H1 (cell line): ENCODE measurements around the gene BCAM. TPM values are rescaled to one million over a fixed set of nuclear protein-coding genes. Genes with fewer than 3 reads are reported as not detected.

ENCODE experiments used
- CTCF ChIA-PET: fragments of 300-600 bp; sonication (Branson Sonifier 250); formaldehyde crosslinking; loops from one replicate; lab custom pipeline; 2021; ENCODE audit not compliant: partially characterized antibody; lab: Charles Lee
- POLR2A ChIA-PET: fragments of 300-600 bp; sonication (Branson Sonifier 250); formaldehyde crosslinking; loops from one replicate; lab custom pipeline; 2021; ENCODE audit warnings: inconsistent platforms; ENCODE audit not compliant: partially characterized antibody; lab: Charles Lee
- DNase-seq, 2 experiments: peaks; one replicate each; pipeline versions ENCODE4 v3.0.0 to v3.0.0-alpha.2; 2010 to 2022; ENCODE audit warnings: low spot score in 2 of 2, low read depth in 1 of 2, mixed read lengths in 1 of 2
- FAIRE-seq: peaks from 2 replicates; lab custom pipeline; 2011; peaks lifted over from hg19 to GRCh38; lab: Jason Lieb, UNC
- H2AFZ ChIP-seq: 2 replicates; pipeline ENCODE4 v1.8.1; 2012; ENCODE audit warnings: low read length, inconsistent platforms
- H2AK5ac ChIP-seq: 2 replicates; pipeline ENCODE4 v1.6.1; 2013; ENCODE audit warnings: low read depth, low read length
- H2BK120ac ChIP-seq: replicated peaks from 2 replicates; pipeline ENCODE3; 2013; ENCODE audit warnings: low read depth, low read length, inconsistent platforms
- H2BK12ac ChIP-seq: 2 replicates; pipeline ENCODE4 v1.6.1; 2013; ENCODE audit warnings: low read depth, low read length
- H2BK15ac ChIP-seq: 2 replicates; pipeline ENCODE4 v1.6.1; 2013; ENCODE audit warnings: low read length
- H2BK20ac ChIP-seq: 2 replicates; pipeline ENCODE4 v1.6.1; 2013; ENCODE audit warnings: low read length
- H2BK5ac ChIP-seq: 2 replicates; pipeline ENCODE4 v1.6.1; 2013; ENCODE audit warnings: low read depth, low read length
- H3K14ac ChIP-seq: 2 replicates; pipeline ENCODE4 v1.6.1; 2013; ENCODE audit warnings: inconsistent platforms; ENCODE audit not compliant: insufficient read length
- H3K18ac ChIP-seq: 2 replicates; pipeline ENCODE4 v1.6.1; 2013; ENCODE audit warnings: low read length; ENCODE audit errors: extremely low read depth
- H3K23ac ChIP-seq: 2 replicates; pipeline ENCODE4 v1.6.1; 2013; ENCODE audit warnings: inconsistent platforms; ENCODE audit not compliant: insufficient read length
- H3K23me2 ChIP-seq: 2 replicates; pipeline ENCODE4 v1.6.1; 2013; ENCODE audit warnings: low read depth, low read length
- H3K27ac ChIP-seq: 2 replicates; pipeline ENCODE4 v1.6.1; 2011; ENCODE audit warnings: low read depth, low read length, inconsistent platforms
- H3K27me3 ChIP-seq, 4 experiments: replicated peaks in 1 of 4; 1 replicate in 1 of 4; 2 replicates in 3 of 4; pipeline versions ENCODE4 v1.6.1 to v1.8.1; 2011 to 2013; ENCODE audit warnings: low read length in 3 of 4, mild to moderate bottlenecking in 3 of 4, inconsistent platforms in 2 of 4, mixed read lengths in 2 of 4, moderate library complexity in 1 of 4; ENCODE audit not compliant: control insufficient read depth in 3 of 4, insufficient read depth in 3 of 4; ENCODE audit errors: extremely low read depth in 1 of 4
- H3K36me3 ChIP-seq, 4 experiments: 2 replicates each; pipeline versions ENCODE4 v1.6.1 to v1.8.1; 2011 to 2013; ENCODE audit warnings: mild to moderate bottlenecking in 4 of 4, low read length in 3 of 4, moderate library complexity in 2 of 4, control low read depth in 1 of 4, inconsistent platforms in 1 of 4; ENCODE audit not compliant: insufficient read depth in 4 of 4, control insufficient read depth in 2 of 4
- H3K4ac ChIP-seq: replicated peaks from 2 replicates; pipeline ENCODE3; 2013; ENCODE audit warnings: low read length, low read depth, mixed read lengths, inconsistent platforms; ENCODE audit not compliant: insufficient read length
- H3K4me1 ChIP-seq, 4 experiments: replicated peaks in 1 of 4; 1 replicate in 1 of 4; 2 replicates in 3 of 4; pipeline versions ENCODE4 v1.6.1 to v1.8.1; 2011 to 2013; ENCODE audit warnings: low read length in 3 of 4, inconsistent platforms in 2 of 4, mixed read lengths in 1 of 4; ENCODE audit not compliant: insufficient read depth in 4 of 4, control insufficient read depth in 3 of 4
- H3K4me2 ChIP-seq, 2 experiments: 2 replicates each; pipeline versions ENCODE4 v1.6.1 to v1.8.1; 2011 to 2013; ENCODE audit warnings: low read depth in 2 of 2, low read length in 2 of 2, control low read depth in 1 of 2, inconsistent platforms in 1 of 2, mild to moderate bottlenecking in 1 of 2; ENCODE audit not compliant: insufficient read depth in 1 of 2
- H3K4me3 ChIP-seq, 4 experiments: fragments of 200-600, 300-600 bp in 1 of 4; sonication (generic), shearing (Covaris generic), sonication (Bioruptor Twin) in 1 of 4; 2 replicates each; pipeline versions ENCODE4 v1.5.1 to v1.8.1; 2011 to 2016; ENCODE audit warnings: low read length in 4 of 4, low read depth in 3 of 4, control low read depth in 2 of 4, inconsistent platforms in 2 of 4, mild to moderate bottlenecking in 2 of 4, mixed read lengths in 1 of 4, moderate library complexity in 1 of 4; ENCODE audit not compliant: insufficient read depth in 2 of 4; ENCODE audit errors: extremely low read depth in 1 of 4
- H3K56ac ChIP-seq: replicated peaks from 2 replicates; pipeline ENCODE3; 2013; ENCODE audit warnings: low read depth, mild to moderate bottlenecking, mixed read lengths, low read length, inconsistent platforms; ENCODE audit not compliant: insufficient read length
- H3K79me1 ChIP-seq: 2 replicates; pipeline ENCODE4 v1.6.1; 2013; ENCODE audit warnings: low read depth, low read length, control low read depth
- H3K79me2 ChIP-seq, 2 experiments: 2 replicates each; pipeline versions ENCODE4 v1.6.1 to v1.8.1; 2012 to 2013; ENCODE audit warnings: low read length in 2 of 2, mild to moderate bottlenecking in 2 of 2, inconsistent platforms in 1 of 2; ENCODE audit not compliant: insufficient read depth in 2 of 2, control insufficient read depth in 1 of 2
- H3K9ac ChIP-seq, 4 experiments: replicated peaks in 1 of 4; 1 replicate in 1 of 4; 2 replicates in 3 of 4; pipeline versions ENCODE4 v1.6.1 to v1.8.1; 2011 to 2013; ENCODE audit warnings: low read depth in 3 of 4, low read length in 3 of 4, control low read depth in 2 of 4, mild to moderate bottlenecking in 2 of 4, moderate library complexity in 2 of 4, inconsistent platforms in 1 of 4; ENCODE audit errors: extremely low read depth in 1 of 4
- H3K9me3 ChIP-seq, 2 experiments: 2 replicates each; pipeline versions ENCODE4 v1.6.1 to v1.8.1; 2012 to 2013; ENCODE audit warnings: mild to moderate bottlenecking in 2 of 2, moderate library complexity in 2 of 2, control low read depth in 1 of 2, inconsistent platforms in 1 of 2, low read depth in 1 of 2, low read length in 1 of 2, mixed read lengths in 1 of 2; ENCODE audit not compliant: insufficient read depth in 2 of 2
- H4K20me1 ChIP-seq, 2 experiments: replicated peaks in 1 of 2; 2 replicates each; pipeline versions ENCODE3 to v1.8.1; 2011 to 2013; ENCODE audit warnings: inconsistent platforms in 2 of 2, low read length in 2 of 2, mild to moderate bottlenecking in 1 of 2; ENCODE audit not compliant: insufficient read depth in 2 of 2, control insufficient read depth in 1 of 2
- H4K5ac ChIP-seq: 2 replicates; pipeline ENCODE4 v1.6.1; 2013; ENCODE audit warnings: low read length, low read depth, mixed read lengths, inconsistent platforms; ENCODE audit not compliant: insufficient read length
- H4K8ac ChIP-seq: 2 replicates; pipeline ENCODE4 v1.8.0; 2013; ENCODE audit warnings: mild to moderate bottlenecking, moderate library complexity, low read length, inconsistent platforms; ENCODE audit not compliant: insufficient read depth; ENCODE audit errors: extremely low read depth
- H4K91ac ChIP-seq: replicated peaks from 2 replicates; pipeline ENCODE3; 2013; ENCODE audit warnings: low read length, mixed read lengths, inconsistent platforms; ENCODE audit not compliant: insufficient read length
- BRCA1 ChIP-seq: IDR thresholded peaks from 2 replicates; pipeline ENCODE4 v1.6.1; 2012; ENCODE audit warnings: low read depth, low read length, improper control_type of control experiment
- EZH2 ChIP-seq: fragments of 200-600 bp; sonication (generic); IDR thresholded peaks from 2 replicates; pipeline ENCODE4 v1.7.1; 2012; ENCODE audit warnings: low read depth, mild to moderate bottlenecking, moderate library complexity, low read length, inconsistent platforms; ENCODE audit not compliant: severe bottlenecking
- FOSL1 ChIP-seq: IDR thresholded peaks from 2 replicates; pipeline ENCODE4 v1.6.1; 2011; ENCODE audit warnings: mild to moderate bottlenecking, low read depth, low read length, moderate library complexity; ENCODE audit not compliant: insufficient read depth
- JUN ChIP-seq: IDR thresholded peaks from 2 replicates; pipeline ENCODE4 v1.6.1; 2011; ENCODE audit warnings: low read depth, mild to moderate bottlenecking, improper control_type of control experiment, low read length
- KDM4A ChIP-seq: IDR thresholded peaks from one replicate; pipeline ENCODE4 v1.7.1; 2012; ENCODE audit warnings: low read depth, mild to moderate bottlenecking, moderate library complexity, low read length, inconsistent platforms; ENCODE audit not compliant: severe bottlenecking
- NANOG ChIP-seq: IDR thresholded peaks from 2 replicates; pipeline ENCODE4 v1.6.1; 2011; ENCODE audit warnings: low read length, low read depth, mild to moderate bottlenecking, inconsistent platforms; ENCODE audit not compliant: insufficient read depth, poor library complexity, severe bottlenecking
- POLR2AphosphoS5 ChIP-seq: IDR thresholded peaks from 2 replicates; pipeline ENCODE4 v1.6.1; 2011; ENCODE audit warnings: low read depth, low read length
- RAD21 ChIP-seq, 2 experiments: IDR thresholded peaks in 1 of 2; conservative IDR thresholded peaks in 1 of 2; 2 replicates each; pipeline ENCODE4 v1.6.1; 2011; ENCODE audit warnings: low read depth in 2 of 2, low read length in 2 of 2, improper control_type of control experiment in 1 of 2, inconsistent platforms in 1 of 2, mild to moderate bottlenecking in 1 of 2, moderate library complexity in 1 of 2
- RNF2 ChIP-seq: fragments of 200-900, 300-1000 bp; sonication (generic); IDR thresholded peaks from 2 replicates; pipeline ENCODE4 v1.7.1; 2016; ENCODE audit warnings: borderline replicate concordance, low read depth, mild to moderate bottlenecking, antibody characterized with exemption, low read length; ENCODE audit not compliant: poor library complexity, severe bottlenecking; ENCODE audit errors: missing control alignments
- RXRA ChIP-seq: IDR thresholded peaks from 2 replicates; pipeline ENCODE4 v1.6.1; 2011; ENCODE audit warnings: low read depth, mild to moderate bottlenecking, low read length, moderate library complexity; ENCODE audit not compliant: insufficient read depth
- SIX5 ChIP-seq: IDR thresholded peaks from 2 replicates; pipeline ENCODE4 v1.6.1; 2011; ENCODE audit warnings: mild to moderate bottlenecking, low read depth, low read length
- SP1 ChIP-seq: IDR thresholded peaks from 2 replicates; pipeline ENCODE4 v1.6.1; 2011; ENCODE audit warnings: low read depth, low read length
- SUZ12 ChIP-seq: fragments of 200-600 bp; sonication (generic); IDR thresholded peaks from 2 replicates; pipeline ENCODE4 v1.6.1; 2012; ENCODE audit warnings: mild to moderate bottlenecking, inconsistent platforms, low read length, moderate library complexity, mixed read lengths
- WGBS, 2 experiments: shearing (Covaris generic) in 1 of 2; methylation state at CpG; one replicate each; pipeline versions ENCODE4 v1.1.6 to v1.1.7; 2013 to 2015; ENCODE audit warnings: low lambda C conversion rate in 2 of 2, mixed read lengths in 2 of 2, inconsistent platforms in 1 of 2, low coverage in 1 of 2, missing lambda C conversion rate in 1 of 2; ENCODE audit not compliant: insufficient replicate concordance in 2 of 2, insufficient coverage in 1 of 2, insufficient read length in 1 of 2; ENCODE audit errors: extremely low coverage in 1 of 2, missing lambda C conversion rate in 1 of 2; 5-methylcytosine and 5-hydroxymethylcytosine counted together
- polyA plus RNA-seq, 7 experiments: library from polyadenylated mRNA; depleted of rRNA in 3 of 7; stranded (reverse) in 5 of 7; unstranded in 2 of 7; fragments of >200 nt in 5 of 7; fragments of 200-250 nt in 2 of 7; gene quantifications; 1 replicate in 5 of 7; 2 replicates in 1 of 7; 4 replicates in 1 of 7; pipeline versions ENCODE4 v1.2.1 to v1.2.3, GENCODE V29; 2011 to 2013; ENCODE audit warnings: missing spikeins in 2 of 7, mixed read lengths in 2 of 7
- total RNA-seq: library from RNA; stranded (reverse); fragmentation: NEBNext Ultra II Directional; extraction: Animal tissue kit (Norgen Biotek cat#: 25700); gene quantifications from 2 replicates; pipeline ENCODE4 v1.2.1, GENCODE V29; 2021

BCAM gene
- total and polyA plus RNA-seq, 2 of the 8 experiments (the other 6 are each of a cell fraction or from before 2014, with no cell fraction given), result 32.5 to 81.4 TPM

DNA sequence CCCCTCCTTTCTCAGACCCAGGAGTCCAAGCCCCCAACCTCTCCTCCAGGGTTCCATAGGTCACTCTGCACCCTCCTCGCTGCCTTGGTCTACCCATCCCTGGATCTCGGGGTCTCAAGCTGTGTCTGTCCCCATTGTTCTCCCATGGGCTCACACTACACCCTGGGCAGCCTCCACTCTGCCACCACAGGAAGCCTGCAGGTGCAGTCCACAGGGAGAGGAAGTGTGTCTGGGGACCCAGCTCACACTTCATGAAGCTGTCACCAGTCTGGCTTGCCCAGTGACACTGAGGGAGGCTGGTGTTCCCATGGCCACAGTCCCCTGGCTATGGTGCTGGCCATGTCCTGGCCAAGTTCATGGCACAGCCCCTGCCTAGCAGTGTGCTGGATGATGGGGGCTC lies 42.5 kb downstream of the BCAM start:
- Histone ChIP-seq H3K56ac (no peak overlapping the region), H3K4ac (no peak overlapping the region), H4K20me1 (peaks cover 33 to 35% of the 10 kb centered on the region in 2 experiments), H2BK15ac (no peak overlapping the region), H3K18ac (no peak overlapping the region), H3K23ac (no peak overlapping the region), H2BK12ac (no peak overlapping the region), H4K8ac (0 out of 2 replicates have a peak overlapping the region, but pooled peaks have one; percentile 23), H3K23me2 (peaks cover 14% of the 10 kb centered on the region), H3K79me1 (peaks cover 15% of the 10 kb centered on the region), H2AK5ac (no peak overlapping the region), H3K4me1 (peaks cover 13 to 25% (median 15%) of the 10 kb centered on the region in 4 experiments), H3K79me2 (peaks cover 25 to 84% of the 10 kb centered on the region in 2 experiments), H2BK5ac (peak overlapping the region; percentile 73; the same call in 1 of the 2 replicates), H3K4me3 (no peak overlapping the region), H3K4me2 (no peak overlapping the region), H2BK120ac (no peak overlapping the region), H3K36me3 (peaks cover 0 to 5% (median 0%) of the 10 kb centered on the region in 4 experiments; a peak in 1 of 8 replicates), H3K14ac (no peak overlapping the region), H2AFZ (no peak overlapping the region), H4K91ac (no peak overlapping the region), H3K27me3 (no peaks in the 10 kb centered on the region), H3K9me3 (no peaks in the 10 kb centered on the region), H3K9ac (no peak overlapping the region), H3K27ac (no peak overlapping the region), H2BK20ac (no peak overlapping the region), H4K5ac (no peak overlapping the region)
- ChIA-PET POLR2A (interaction anchor here (0.6 to 6.6 kb wide), 7 partner anchors 15 to 221 kb away, joined by 3 to 65 read pairs (median 3); partner anchors contain the start of gene CLPTM1), CTCF (interaction anchor here (1.2 to 1.6 kb wide), 2 partner anchors 52 to 67 kb away, joined by 3 to 4 read pairs; no protein-coding TSS in a partner anchor)
- FAIRE-seq (no peak), DNase-seq (no peak)
- TF ChIP-seq JUN (no peak), SIX5 (no peak), KDM4A (no peak), FOSL1 (no peak), SUZ12 (no peak), RNF2 (no peak), BRCA1 (no peak), SP1 (no peak), RAD21 (IDR thresholded peaks at IDR 0.05 in 1 of 2, conservative IDR thresholded peaks at IDR 0.05 in 1 of 2; ENCODE audit: low read depth in 2 of 2, low read length in 2 of 2) (no peak), POLR2AphosphoS5 (no peak; the same call in 1 of the 2 replicates), NANOG (no peak), EZH2 (no peak), RXRA (no peak)
- WGBS, 2 experiments, result 100% methylated on average over 2 of the region's 2 CpGs; no CpG with 5 or more reads in 1 of the 2 experiments
